Measurements from ENCODE around the gene VPS35.

- TF ChIP-seq POLR2A (IDR thresholded peaks at IDR 0.05; ENCODE audit: low read length) (no peak), GATA1 (IDR thresholded peaks at IDR 0.05; ENCODE audit: low read depth, low read length) (no peak)
Observed at GRCh38 chr16:46691726-46692125, 2.7 kb upstream of the VPS35 start.
